Measurements from ENCODE around the gene DEDD2. TPM values are rescaled to one million over a fixed set of nuclear protein-coding genes. Genes with fewer than 3 reads are reported as not detected.
A peak's percentile ranks its signal among the peaks of the same experiment; 100 is the strongest.

Gene DEDD2
- total RNA-seq, 3 donors from 2014 or later: 25.2 to 29.1 (median 28.1) TPM

DNA sequence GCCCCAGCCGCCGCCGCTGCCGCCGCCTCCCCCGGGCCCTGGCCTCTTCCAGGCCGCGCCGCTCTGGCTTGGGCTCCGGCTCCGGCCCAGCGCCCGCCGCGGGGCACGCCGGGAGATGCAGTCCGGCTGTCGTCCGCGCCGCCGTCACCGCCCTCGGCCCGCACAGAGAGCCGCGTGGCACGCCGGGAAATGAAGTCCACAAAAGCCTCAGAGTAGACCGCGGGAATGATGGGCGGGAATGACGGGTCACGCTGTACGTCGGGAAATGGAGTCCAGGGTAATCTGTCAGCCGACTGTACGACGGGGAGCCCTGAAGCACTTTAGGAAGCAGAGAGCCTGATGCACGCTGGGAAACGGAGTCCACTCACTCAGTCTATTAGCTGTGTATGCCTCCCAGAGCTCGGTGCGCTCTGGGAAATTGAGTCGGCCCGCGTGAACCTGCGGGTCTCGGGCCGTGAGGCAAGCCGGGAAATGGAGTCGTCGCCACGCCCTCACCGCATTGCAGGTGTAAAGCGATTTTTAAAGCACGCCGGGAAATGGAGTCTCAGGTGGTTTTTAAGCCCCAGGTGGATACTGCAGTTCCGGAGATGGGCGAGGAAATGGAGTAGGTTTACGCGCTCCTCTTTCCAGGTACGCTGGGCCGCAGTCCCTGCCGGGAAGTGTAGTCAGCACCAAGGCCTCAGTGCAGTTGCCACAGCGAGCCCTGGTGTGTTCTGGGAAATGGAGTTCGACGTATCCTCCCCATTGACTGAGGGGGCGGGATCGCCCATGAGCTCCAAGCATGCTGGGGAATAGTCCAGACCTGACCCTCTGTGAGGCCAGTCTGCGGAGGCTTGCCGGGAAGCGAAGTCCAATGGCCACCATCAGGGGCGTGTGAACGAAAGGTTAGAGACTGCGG lies 25.3 kb upstream of the DEDD2 start, which contains the start of gene GSK3A:
Gene GSK3A, minus strand, starts transcription at position 91 of the 898 bp plus-strand sequence. CDS start 137 bp downstream, outside the sequence.
- peaks cover 55% of the 10 kb centered on the region for H3K4me1 Mint-ChIP-seq (ENCODE audit: low read depth)
- H3K4me3 Mint-ChIP-seq: peak within 1 kb of the TSS; percentile 91
- no peaks in the 10 kb centered on the region for H3K27me3 Mint-ChIP-seq (ENCODE audit: low read depth)
- no peaks in the 10 kb centered on the region for H3K9me3 Mint-ChIP-seq
- ATAC-seq: peak; percentile 78 to 80
- H3K36me3 Mint-ChIP-seq (ENCODE audit: insufficient read depth): peaks cover 7% of the 10 kb centered on the region
- DNase-seq: peak; percentile 91

DNA sequence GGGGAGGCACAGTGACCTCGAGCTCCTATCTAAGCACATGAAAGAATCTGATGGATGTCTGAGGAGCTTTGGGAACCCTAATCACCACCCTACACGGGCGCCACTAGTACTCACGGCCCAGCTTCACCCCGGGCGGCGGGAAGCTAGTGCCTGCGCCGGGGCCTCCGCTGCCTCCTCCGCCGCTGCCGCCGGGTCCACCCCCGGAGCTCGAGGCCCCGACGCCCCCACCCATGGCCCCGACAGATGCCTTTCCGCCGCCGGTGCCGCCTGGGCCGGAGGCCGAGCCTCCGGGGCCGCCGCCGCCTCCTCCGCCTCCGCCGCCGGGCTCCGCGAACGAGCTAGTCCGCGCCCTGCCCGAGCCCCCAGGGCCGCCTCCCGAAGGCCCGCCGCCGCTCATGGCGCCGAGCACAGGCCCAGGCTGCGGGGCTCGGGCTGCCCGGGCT lies 24.6 kb upstream of the DEDD2 start:
- H3K4me1 Mint-ChIP-seq (ENCODE audit: low read depth): peaks cover 54% of the 10 kb centered on the region
- peak overlapping the region; percentile 90 for H3K4me3 Mint-ChIP-seq
- H3K27me3 Mint-ChIP-seq (ENCODE audit: low read depth): no peaks in the 10 kb centered on the region
- H3K36me3 Mint-ChIP-seq (ENCODE audit: insufficient read depth): peaks cover 7% of the 10 kb centered on the region
- no peaks in the 10 kb centered on the region for H3K9me3 Mint-ChIP-seq
- DNase-seq (peak; percentile 32), ATAC-seq (peak; percentile 3 to 5)

DNA sequence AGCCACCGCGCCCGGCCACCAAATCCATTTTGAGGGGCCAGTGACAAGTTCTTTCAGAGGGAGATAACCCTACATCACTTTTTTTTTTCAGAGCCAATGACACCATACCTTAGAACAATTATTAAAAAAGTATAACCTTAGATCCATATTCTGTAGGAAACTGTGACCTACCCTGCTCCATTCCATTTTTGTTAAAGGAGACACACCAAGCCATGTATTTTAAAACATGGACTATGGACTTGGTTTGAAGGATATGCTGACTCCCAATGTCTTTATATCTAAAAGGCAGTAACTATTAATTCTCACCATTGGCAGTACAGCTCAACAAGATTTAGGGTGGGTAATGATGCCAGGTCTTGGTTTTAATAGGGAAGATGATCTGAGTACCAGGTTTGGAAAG lies 23.8 kb upstream of the DEDD2 start:
- ATAC-seq (no peak), DNase-seq (no peak)
- Mint-ChIP-seq H3K4me3 (peak overlapping the region; percentile 90), H3K9me3 (no peaks in the 10 kb centered on the region), H3K36me3 (ENCODE audit: insufficient read depth) (peaks cover 9% of the 10 kb centered on the region), H3K27me3 (ENCODE audit: low read depth) (no peaks in the 10 kb centered on the region), H3K4me1 (ENCODE audit: low read depth) (peaks cover 55% of the 10 kb centered on the region)

DNA sequence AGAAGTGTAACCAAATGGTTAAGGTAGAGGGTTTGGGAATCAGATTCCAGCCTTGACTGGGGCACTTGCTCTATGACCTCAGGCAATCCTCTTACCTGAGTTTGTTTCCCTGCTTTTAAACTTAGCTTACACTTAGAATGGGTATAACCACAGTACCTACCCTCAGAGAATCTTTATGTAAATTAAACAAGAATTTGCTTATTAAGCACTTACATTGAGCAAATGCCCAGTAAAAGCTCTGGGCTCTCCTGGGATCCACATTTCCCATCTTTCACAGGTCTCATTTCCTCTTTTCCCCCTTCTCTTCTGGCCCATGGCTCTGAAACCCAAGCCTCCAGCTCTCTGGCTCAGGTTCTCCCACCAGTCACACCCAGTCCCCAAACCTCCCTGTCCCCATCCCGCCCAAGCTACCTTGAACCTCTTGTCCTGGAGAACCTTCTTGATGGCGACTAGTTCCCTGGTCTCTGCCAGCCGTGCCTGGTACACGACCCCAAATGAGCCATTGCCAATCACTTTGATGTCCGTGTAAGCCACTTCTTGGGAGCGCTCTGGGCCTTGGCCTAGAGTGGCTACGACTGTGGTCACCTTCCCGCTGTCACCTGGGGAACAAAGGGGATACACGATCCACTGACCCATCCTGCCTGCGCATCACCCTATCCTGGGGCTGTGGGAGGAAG lies 22.2 kb upstream of the DEDD2 start:
- peaks cover 16% of the 10 kb centered on the region for H3K36me3 Mint-ChIP-seq (ENCODE audit: insufficient read depth)
- no peak for ATAC-seq
- DNase-seq: no peak
- peaks cover 44% of the 10 kb centered on the region for H3K4me1 Mint-ChIP-seq (ENCODE audit: low read depth)
- no peaks in the 10 kb centered on the region for H3K27me3 Mint-ChIP-seq (ENCODE audit: low read depth)
- H3K4me3 Mint-ChIP-seq: peak overlapping the region; percentile 8
- no peaks in the 10 kb centered on the region for H3K9me3 Mint-ChIP-seq

DNA sequence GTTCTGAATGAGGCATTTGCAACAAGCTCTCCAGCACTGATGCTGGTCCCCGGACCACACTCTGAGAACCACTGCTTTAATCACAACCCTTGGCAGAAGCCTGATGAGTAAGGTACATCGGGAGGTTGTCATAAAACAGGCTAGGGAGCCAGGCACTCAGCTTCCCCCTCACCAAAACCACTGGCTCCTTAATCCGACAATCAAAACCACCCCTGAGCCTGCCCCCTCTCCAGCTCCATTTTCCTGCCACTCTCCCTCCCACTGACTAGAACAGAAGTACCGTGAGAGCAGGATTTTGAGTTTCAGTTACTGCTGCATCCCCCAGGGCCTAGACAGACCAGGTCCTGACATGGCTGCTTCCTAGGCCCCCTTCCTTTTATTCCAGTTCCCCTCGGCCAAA lies 17.7 kb upstream of the DEDD2 start:
- no peak overlapping the region for H3K4me3 Mint-ChIP-seq
- no peaks in the 10 kb centered on the region for H3K9me3 Mint-ChIP-seq
- DNase-seq (no peak), ATAC-seq (no peak)
- peaks cover 17% of the 10 kb centered on the region for H3K4me1 Mint-ChIP-seq (ENCODE audit: low read depth)
- peaks cover 30% of the 10 kb centered on the region for H3K36me3 Mint-ChIP-seq (ENCODE audit: insufficient read depth)
- H3K27me3 Mint-ChIP-seq (ENCODE audit: low read depth): no peaks in the 10 kb centered on the region

DNA sequence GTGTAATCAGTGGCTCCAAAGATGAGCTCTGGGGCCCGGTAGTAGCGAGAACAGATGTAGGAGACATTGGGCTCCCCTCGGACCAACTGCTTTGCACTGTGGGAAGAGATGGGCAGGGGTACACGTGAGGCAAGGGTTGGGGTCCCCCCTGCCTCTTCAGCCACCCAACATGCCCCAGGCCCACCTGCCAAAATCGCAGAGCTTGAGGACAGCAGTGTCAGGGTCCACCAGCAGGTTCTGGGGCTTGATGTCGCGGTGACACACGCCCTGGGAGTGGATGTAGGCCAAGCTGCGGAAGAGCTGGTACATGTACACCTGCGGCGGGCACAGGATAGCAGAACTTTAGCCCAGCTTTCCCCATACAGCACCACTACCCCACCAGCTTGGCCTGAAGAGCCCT lies 16.9 kb upstream of the DEDD2 start:
- Mint-ChIP-seq H3K4me1 (ENCODE audit: low read depth) (peaks cover 9% of the 10 kb centered on the region), H3K4me3 (no peak overlapping the region), H3K27me3 (ENCODE audit: low read depth) (no peaks in the 10 kb centered on the region), H3K36me3 (ENCODE audit: insufficient read depth) (peaks cover 34% of the 10 kb centered on the region), H3K9me3 (no peaks in the 10 kb centered on the region)
- DNase-seq: no peak
- ATAC-seq: no peak

DNA sequence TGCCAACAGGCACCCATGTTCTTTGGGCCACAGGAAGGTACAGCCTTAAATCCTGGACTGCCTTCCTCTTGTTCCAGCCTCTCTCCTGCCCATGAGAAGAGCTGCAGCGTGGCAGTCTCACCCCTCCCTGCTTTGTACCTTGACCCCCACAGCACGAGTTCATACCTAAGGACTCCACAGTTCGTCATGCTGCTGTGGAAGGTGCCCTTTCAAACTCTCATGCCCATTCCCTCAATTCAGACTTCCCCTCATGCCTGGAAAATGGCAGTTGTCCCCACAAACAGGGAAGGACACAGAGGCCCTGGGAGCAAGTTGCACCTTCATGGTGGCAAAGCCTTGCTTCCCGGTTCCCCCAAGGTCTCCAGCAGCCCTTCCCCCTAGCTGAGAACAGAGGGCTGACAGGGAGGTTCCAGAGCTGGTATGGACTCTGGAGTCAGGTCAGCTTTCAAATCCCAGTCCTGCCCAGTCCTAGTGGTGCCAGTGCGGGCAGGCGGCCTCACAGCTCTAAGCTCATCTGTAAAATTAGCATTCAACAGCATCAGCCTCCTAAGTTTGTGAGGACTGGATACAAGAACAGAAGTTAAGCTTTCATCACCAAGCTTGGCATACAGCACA lies 16.3 kb upstream of the DEDD2 start:
- no peak for ATAC-seq
- Mint-ChIP-seq H3K4me1 (ENCODE audit: low read depth) (peaks cover 5% of the 10 kb centered on the region), H3K9me3 (no peaks in the 10 kb centered on the region)

DNA sequence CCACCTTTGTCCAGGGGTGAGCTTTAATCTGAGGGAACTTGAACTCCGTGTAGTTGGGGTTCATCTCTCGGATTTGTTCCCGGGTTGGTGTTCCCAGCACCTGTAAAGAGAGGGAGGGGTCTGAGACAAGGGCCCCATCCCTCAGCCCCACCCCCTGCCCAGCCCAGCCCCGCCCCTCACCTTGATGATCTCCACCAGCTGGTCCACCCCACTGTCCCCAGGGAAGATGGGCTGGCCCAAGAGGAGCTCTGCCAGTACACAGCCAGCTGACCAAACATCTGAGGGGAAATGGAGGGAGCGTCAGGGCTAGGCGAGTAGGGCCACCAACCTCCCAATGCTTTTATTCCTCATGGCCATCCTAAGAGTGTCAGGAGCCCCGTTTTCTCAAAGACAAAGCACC lies 15.6 kb upstream of the DEDD2 start:
- peaks cover 31% of the 10 kb centered on the region for H3K36me3 Mint-ChIP-seq (ENCODE audit: insufficient read depth)
- peaks cover 5% of the 10 kb centered on the region for H3K4me1 Mint-ChIP-seq (ENCODE audit: low read depth)
- no peaks in the 10 kb centered on the region for H3K27me3 Mint-ChIP-seq (ENCODE audit: low read depth)
- H3K9me3 Mint-ChIP-seq: no peaks in the 10 kb centered on the region
- DNase-seq (no peak), ATAC-seq (no peak)
- no peak overlapping the region for H3K4me3 Mint-ChIP-seq

More for the DNA sequence above, 16.3 kb upstream of the DEDD2 start:
- no peak for DNase-seq
- peaks cover 31% of the 10 kb centered on the region for H3K36me3 Mint-ChIP-seq (ENCODE audit: insufficient read depth)
- H3K4me3 Mint-ChIP-seq: no peak overlapping the region
- H3K27me3 Mint-ChIP-seq (ENCODE audit: low read depth): no peaks in the 10 kb centered on the region

DNA sequence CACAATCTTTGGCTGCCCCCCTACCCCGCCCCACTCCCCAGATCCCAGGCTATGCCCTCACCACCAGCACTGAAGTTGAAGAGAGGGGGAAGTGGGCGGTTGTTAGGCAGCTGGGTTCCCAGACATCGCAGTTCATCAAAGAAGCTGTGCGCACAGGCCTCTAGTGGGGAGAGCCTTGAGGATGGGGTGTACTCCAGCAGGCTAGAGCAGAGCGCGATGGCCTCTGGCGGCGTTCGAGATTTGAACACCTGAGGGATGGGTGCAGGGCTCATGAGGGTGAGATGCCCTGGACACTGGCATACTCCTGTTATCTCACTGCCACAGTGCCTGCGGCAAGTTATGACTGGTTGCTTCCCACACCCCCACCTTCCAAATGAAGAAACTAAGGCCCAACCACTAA lies 15.0 kb upstream of the DEDD2 start:
- no peak overlapping the region for H3K4me3 Mint-ChIP-seq
- H3K27me3 Mint-ChIP-seq (ENCODE audit: low read depth): no peaks in the 10 kb centered on the region
- peaks cover 5% of the 10 kb centered on the region for H3K4me1 Mint-ChIP-seq (ENCODE audit: low read depth)
- ATAC-seq: no peak
- H3K9me3 Mint-ChIP-seq: no peaks in the 10 kb centered on the region
- DNase-seq: no peak
- peaks cover 31% of the 10 kb centered on the region for H3K36me3 Mint-ChIP-seq (ENCODE audit: insufficient read depth)

DNA sequence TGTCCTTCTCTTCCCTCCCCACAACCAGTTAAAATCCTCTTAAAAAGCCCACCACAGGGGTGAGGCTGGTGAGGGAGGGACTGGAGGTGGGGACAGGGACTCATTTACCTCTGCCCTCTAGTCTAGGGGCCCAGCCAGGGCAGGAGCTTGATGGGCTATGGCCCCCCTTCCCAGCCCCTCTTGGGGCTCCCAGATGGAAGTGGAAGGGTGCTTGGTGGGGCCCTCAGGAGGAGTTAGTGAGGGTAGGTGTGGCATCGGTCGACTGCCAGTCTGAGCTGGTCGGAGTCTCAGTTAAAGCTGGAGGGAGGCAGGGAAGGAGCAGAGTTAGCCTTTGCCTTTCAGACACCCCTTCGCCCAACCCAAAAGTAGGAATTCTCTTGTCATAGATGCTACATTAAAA lies 13.1 kb upstream of the DEDD2 start:
- Mint-ChIP-seq H3K4me3 (no peak overlapping the region), H3K27me3 (ENCODE audit: low read depth) (no peaks in the 10 kb centered on the region), H3K4me1 (ENCODE audit: low read depth) (peaks cover 4% of the 10 kb centered on the region), H3K9me3 (no peaks in the 10 kb centered on the region), H3K36me3 (ENCODE audit: insufficient read depth) (peaks cover 41% of the 10 kb centered on the region)
- ATAC-seq: no peak
- no peak for DNase-seq

DNA sequence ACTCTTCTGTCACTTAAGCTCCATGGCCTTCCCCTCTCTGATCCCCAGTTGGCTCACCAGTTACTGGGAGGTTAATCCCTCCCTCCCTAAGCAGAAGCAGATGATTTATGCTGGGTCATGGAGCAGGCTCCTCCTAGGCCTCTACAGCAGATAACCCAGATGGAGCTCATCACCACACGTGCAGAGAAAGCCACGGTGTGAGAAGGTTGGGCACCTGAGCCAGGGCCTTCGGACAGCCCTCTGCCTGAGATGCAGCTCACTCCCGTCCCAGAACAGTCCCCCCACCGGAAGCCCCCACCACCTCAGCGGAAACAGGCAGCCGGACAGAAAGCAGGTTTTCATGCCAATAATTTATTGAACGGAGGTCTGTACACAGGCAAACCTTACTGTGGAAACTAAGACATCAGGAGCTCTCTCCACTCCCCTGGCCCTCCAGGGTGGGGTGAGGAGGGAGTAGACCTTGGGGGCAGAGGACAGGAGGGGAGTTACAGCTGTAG lies 12.4 kb upstream of the DEDD2 start:
- no peaks in the 10 kb centered on the region for H3K9me3 Mint-ChIP-seq
- no peak for DNase-seq
- no peak overlapping the region for H3K4me3 Mint-ChIP-seq
- peak in 1 of 2 donors; percentile 10 for ATAC-seq
- no peaks in the 10 kb centered on the region for H3K27me3 Mint-ChIP-seq (ENCODE audit: low read depth)
- H3K36me3 Mint-ChIP-seq (ENCODE audit: insufficient read depth): peaks cover 37% of the 10 kb centered on the region
- peaks cover 4% of the 10 kb centered on the region for H3K4me1 Mint-ChIP-seq (ENCODE audit: low read depth)

DNA sequence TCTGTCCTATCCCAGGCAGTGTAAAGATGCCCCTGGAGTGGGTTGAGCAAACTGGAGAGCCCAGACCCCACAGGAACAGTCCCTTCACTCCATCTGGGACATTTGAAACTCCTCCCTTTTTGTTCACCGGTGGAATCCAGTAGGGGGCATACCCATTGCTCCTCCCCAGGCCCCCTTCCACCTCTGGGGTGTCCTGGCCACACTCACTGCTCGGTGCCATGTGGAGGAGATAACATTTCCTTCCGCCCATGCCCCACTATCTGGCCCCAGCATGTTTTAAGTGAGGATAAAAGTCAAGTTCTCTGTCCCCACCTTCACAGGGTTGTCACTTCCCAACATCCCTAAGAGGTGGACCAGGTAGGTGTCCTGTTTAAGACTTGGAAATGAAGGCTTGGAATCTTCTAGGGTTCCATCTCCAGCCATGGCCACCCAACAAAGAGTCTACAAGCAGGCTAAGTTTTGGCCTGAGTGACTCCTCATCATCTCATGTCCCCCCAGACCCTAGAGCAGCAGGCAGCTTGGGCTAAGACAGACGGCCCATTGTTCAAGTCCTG lies 11.9 kb upstream of the DEDD2 start:
- no peak for DNase-seq
- peaks cover 41% of the 10 kb centered on the region for H3K36me3 Mint-ChIP-seq (ENCODE audit: insufficient read depth)
- peaks cover 4% of the 10 kb centered on the region for H3K4me1 Mint-ChIP-seq (ENCODE audit: low read depth)
- H3K27me3 Mint-ChIP-seq (ENCODE audit: low read depth): no peaks in the 10 kb centered on the region
- no peak overlapping the region for H3K4me3 Mint-ChIP-seq
- no peak for ATAC-seq
- no peaks in the 10 kb centered on the region for H3K9me3 Mint-ChIP-seq

DNA sequence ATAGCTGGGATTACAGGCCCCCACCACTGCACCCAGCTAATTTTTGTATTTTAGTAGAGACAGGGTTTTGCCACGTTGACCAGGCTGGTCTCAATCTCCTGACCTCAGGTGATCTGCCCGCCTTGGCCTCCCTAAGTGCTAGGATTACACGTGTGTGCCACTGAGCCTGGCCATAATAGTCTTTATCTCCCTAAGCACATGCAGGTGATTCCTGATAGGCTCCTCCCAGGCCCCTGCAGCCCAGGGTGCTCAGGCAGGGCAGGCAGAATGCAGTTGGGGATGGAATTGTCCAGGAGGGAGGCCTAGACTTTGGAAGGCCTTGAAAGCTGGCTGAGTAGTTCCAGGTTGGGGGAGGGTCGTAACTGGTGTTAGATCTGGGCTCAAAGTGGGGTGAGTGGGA lies 11.2 kb upstream of the DEDD2 start:
- H3K36me3 Mint-ChIP-seq (ENCODE audit: insufficient read depth): peaks cover 38% of the 10 kb centered on the region
- ATAC-seq: no peak
- no peak overlapping the region for H3K4me3 Mint-ChIP-seq
- peaks cover 4% of the 10 kb centered on the region for H3K4me1 Mint-ChIP-seq (ENCODE audit: low read depth)
- H3K27me3 Mint-ChIP-seq (ENCODE audit: low read depth): no peaks in the 10 kb centered on the region
- no peaks in the 10 kb centered on the region for H3K9me3 Mint-ChIP-seq
- DNase-seq: no peak

DNA sequence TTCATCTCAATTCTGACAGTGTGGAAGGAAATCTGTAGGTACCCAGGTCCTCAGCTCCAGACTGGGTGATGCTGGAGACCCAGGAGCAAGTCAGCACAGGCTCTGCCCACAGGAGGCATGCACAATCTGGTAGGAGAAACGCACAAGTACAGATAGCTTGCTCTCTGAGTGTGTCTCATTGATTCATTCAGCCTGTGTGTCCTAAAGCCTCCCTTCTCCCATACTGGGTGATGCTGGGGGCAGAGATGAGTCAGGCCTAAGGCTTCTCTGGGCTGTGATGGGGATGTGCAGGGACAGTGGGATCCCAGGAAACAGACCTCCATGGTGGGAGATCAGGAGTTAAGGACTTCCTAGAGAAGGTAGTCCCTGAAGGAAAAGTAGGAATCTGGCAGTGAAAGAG lies 9.4 kb upstream of the DEDD2 start:
- Mint-ChIP-seq H3K36me3 (ENCODE audit: insufficient read depth) (peaks cover 35% of the 10 kb centered on the region), H3K9me3 (no peaks in the 10 kb centered on the region)

More for the DNA sequence above, 9.4 kb upstream of the DEDD2 start:
- DNase-seq (no peak), ATAC-seq (no peak)
- Mint-ChIP-seq H3K27me3 (ENCODE audit: low read depth) (no peaks in the 10 kb centered on the region), H3K4me3 (no peak overlapping the region), H3K4me1 (ENCODE audit: low read depth) (peaks cover 15% of the 10 kb centered on the region)

Measured in activated T-cell treated with anti-CD3 and anti-CD28 coated beads, Interleukin-2, amount 50 U/mL, for 4 hours (primary cell).